GM12892 (cell line): ENCODE results near the gene ACYP2.

Experiments used
- POLR2AphosphoS5 ChIP-seq: IDR thresholded peaks from 2 replicates; pipeline ENCODE4 v1.6.1; 2011; ENCODE audit warnings: low read depth, low read length, control low read depth
- TAF1 ChIP-seq: IDR thresholded peaks from 2 replicates; pipeline ENCODE4 v1.6.1; 2011; ENCODE audit warnings: low read depth, mild to moderate bottlenecking, control low read depth, low read length, borderline replicate concordance

GRCh38 chr2:54233832-54234649 is 118.6 kb downstream of the ACYP2 start:
- TF ChIP-seq POLR2AphosphoS5 (no peak), TAF1 (no peak)
